Fibroblast of lung (primary cell): ENCODE results near the gene SUMO1.

Experiments
- EZH2 ChIP-seq: IDR thresholded peaks from 2 replicates; pipeline ENCODE4 v1.5.1; 2012; ENCODE audit warnings: low read length, control low read depth, mild to moderate bottlenecking; ENCODE audit errors: missing control alignments
- TF ChIP-seq, protein P1 (sequence below), 2 donors: IDR thresholded peaks in 1 of 2; conservative IDR thresholded peaks in 1 of 2; 1 replicate in 1 of 2; 2 replicates in 1 of 2; pipeline ENCODE4 v1.5.1; 2011 to 2012; ENCODE audit warnings: low read length in 2 of 2, control low read depth in 1 of 2, inconsistent platforms in 1 of 2, low read depth in 1 of 2, mild to moderate bottlenecking in 1 of 2

DNA sequence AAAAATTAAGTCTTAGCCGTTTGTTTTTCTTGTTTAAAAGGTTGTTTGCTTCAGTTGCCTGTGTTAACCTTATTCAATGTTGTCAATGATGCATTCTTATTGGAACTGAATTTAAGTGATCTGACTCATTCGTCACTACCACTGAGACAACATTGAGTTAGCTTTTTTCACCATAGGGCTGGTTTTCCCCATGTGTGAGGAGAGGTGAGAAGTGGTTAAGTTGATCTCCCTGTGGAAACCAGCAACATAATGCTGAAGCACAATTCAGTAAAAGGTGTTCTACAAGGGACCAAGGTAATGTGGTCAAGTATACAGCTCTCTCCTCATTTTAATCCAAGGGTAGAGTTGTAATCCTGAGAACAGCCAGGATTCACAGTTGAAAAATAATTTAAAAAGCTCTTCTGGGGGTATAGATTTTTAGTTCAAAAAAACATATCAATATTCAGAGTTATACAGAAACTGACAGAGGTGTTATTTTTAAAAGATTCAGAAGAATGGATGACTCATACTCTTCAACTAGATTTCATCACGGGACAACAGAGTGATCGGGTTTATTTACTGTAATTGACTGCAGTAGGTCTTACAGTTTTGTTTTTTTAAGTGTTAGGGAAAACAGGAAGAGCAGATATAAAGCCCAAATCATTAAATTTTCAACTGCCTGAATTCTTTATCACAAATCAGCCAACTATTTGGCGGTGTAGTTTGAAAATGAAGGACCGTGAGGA is 39.8 kb upstream of the SUMO1 start:
- TF ChIP-seq, protein P1, sequence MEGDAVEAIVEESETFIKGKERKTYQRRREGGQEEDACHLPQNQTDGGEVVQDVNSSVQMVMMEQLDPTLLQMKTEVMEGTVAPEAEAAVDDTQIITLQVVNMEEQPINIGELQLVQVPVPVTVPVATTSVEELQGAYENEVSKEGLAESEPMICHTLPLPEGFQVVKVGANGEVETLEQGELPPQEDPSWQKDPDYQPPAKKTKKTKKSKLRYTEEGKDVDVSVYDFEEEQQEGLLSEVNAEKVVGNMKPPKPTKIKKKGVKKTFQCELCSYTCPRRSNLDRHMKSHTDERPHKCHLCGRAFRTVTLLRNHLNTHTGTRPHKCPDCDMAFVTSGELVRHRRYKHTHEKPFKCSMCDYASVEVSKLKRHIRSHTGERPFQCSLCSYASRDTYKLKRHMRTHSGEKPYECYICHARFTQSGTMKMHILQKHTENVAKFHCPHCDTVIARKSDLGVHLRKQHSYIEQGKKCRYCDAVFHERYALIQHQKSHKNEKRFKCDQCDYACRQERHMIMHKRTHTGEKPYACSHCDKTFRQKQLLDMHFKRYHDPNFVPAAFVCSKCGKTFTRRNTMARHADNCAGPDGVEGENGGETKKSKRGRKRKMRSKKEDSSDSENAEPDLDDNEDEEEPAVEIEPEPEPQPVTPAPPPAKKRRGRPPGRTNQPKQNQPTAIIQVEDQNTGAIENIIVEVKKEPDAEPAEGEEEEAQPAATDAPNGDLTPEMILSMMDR (conservative IDR thresholded peaks at IDR 0.05 in 1 of 2, IDR thresholded peaks at IDR 0.05 in 1 of 2; ENCODE audit: low read depth in 1 of 2, low read length in 2 of 2): no peak
- TF ChIP-seq EZH2: no peak
